Kidney (tissue), 14 donors: ENCODE data around the gene COX6A2. TPM values are rescaled to one million over a fixed set of nuclear protein-coding genes. Genes with fewer than 3 reads are reported as not detected.

Experiments used
- DNase-seq, 5 donors: peaks; one replicate each; pipeline ENCODE4 v3.0.0-alpha.2; 2013 to 2020
- FAIRE-seq: peaks from 2 replicates; lab custom pipeline; 2012; peaks lifted over from hg19 to GRCh38; lab: Jason Lieb, UNC
- H3K27ac ChIP-seq, 2 donors: one replicate each; pipeline ENCODE4 v1.7.0; 2013; ENCODE audit warnings: low read depth in 2 of 2, low read length in 2 of 2, inconsistent platforms in 1 of 2
- H3K27me3 ChIP-seq: one replicate; pipeline ENCODE4 v1.7.1; 2013; ENCODE audit warnings: low read length, inconsistent platforms; ENCODE audit not compliant: control insufficient read depth, insufficient read depth
- H3K36me3 ChIP-seq, 3 donors: one replicate each; pipeline versions ENCODE4 v1.7.0 to v1.7.1; 2013; ENCODE audit warnings: low read length in 3 of 3, control low read depth in 1 of 3, inconsistent platforms in 1 of 3; ENCODE audit not compliant: insufficient read depth in 3 of 3, control insufficient read depth in 2 of 3
- H3K4me1 ChIP-seq, 3 donors: one replicate each; pipeline versions ENCODE4 v1.7.0 to v1.7.1; 2013; ENCODE audit warnings: low read length in 3 of 3, inconsistent platforms in 1 of 3, low read depth in 1 of 3; ENCODE audit not compliant: control insufficient read depth in 2 of 3, insufficient read depth in 2 of 3
- H3K4me3 ChIP-seq, 3 donors: one replicate each; pipeline versions ENCODE4 v1.7.0 to v1.8.1; 2013; ENCODE audit warnings: low read length in 3 of 3, control low read depth in 1 of 3, inconsistent platforms in 1 of 3
- H3K9ac ChIP-seq, 3 donors: one replicate each; pipeline versions ENCODE4 v1.7.0 to v1.7.1; 2013; ENCODE audit warnings: low read length in 3 of 3, control low read depth in 1 of 3, inconsistent platforms in 1 of 3
- H3K9me3 ChIP-seq, 3 donors: one replicate each; pipeline versions ENCODE4 v1.7.0 to v1.7.1; 2013; ENCODE audit warnings: low read length in 3 of 3, control low read depth in 1 of 3, inconsistent platforms in 1 of 3; ENCODE audit not compliant: control insufficient read depth in 2 of 3, insufficient read depth in 1 of 3
- intact Hi-C: fragments of 100-400 bp; cut with DNase I; formaldehyde crosslinking; loops from one replicate; pipeline ENCODE4 v1.11.1; 2022
- polyA plus RNA-seq: library from polyadenylated mRNA; stranded (reverse); fragments of 350-450 nt; fragmentation: Illumina TruSeq; extraction: RNeasy Lipid Tissue Mini Kit (QIAGEN cat#74804); gene quantifications from one replicate; pipeline ENCODE4 v1.2.3, GENCODE V29; 2014; ENCODE audit warnings: low read depth, low replicate concordance; ENCODE audit not compliant: insufficient read depth
- total RNA-seq: library from RNA; stranded (reverse); fragmentation: NEBNext Ultra II Directional; extraction: Animal tissue kit (Norgen Biotek cat#: 25700); gene quantifications from one replicate; pipeline ENCODE4 v1.2.1, GENCODE V29; 2021
- TF ChIP-seq, protein P1 (sequence below): IDR thresholded peaks from 3 replicates; pipeline ENCODE4 v1.5.1; 2012; ENCODE audit warnings: mild to moderate bottlenecking, moderate library complexity, borderline replicate concordance; ENCODE audit not compliant: insufficient read depth; ENCODE audit errors: extremely low read depth
- donor health status: control.
- donor health status: control.
- donor health status: control.
- donor health status: control.
- donor health status: control.
- donor health status: DM: yes; HTN: yes; CAD: no.
- donor health status: Normal renal cell carcinoma (clear cell type).

COX6A2 gene
- total and polyA plus RNA-seq, 2 donors from 2014 or later: 5.5 TPM; not detected in 1

DNA sequence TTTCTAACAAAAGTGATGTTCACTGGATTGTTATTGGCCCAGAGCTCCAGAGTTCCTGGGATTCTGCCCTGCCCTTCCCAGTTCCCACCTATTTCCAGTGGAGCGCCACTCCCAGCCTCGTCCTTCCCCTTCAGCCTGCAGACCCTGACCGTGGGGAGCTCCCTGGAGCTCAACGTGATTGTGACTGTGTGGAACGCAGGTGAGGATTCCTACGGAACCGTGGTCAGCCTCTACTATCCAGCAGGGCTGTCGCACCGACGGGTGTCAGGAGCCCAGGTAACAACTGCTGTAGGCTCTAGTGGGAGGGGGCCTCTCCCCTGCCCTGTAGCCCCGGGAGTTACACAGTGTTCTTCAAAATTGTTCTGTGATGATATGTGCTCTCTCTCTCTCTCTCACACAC lies 11.8 kb downstream of the COX6A2 start:
- Histone ChIP-seq H3K4me1 (no peaks in the 10 kb centered on the region), H3K9me3 (no peaks in the 10 kb centered on the region), H3K27ac (no peak overlapping the region), H3K36me3 (no peaks in the 10 kb centered on the region), H3K9ac (no peak overlapping the region), H3K4me3 (no peak overlapping the region), H3K27me3 (no peaks in the 10 kb centered on the region)
- TF ChIP-seq, protein P1, sequence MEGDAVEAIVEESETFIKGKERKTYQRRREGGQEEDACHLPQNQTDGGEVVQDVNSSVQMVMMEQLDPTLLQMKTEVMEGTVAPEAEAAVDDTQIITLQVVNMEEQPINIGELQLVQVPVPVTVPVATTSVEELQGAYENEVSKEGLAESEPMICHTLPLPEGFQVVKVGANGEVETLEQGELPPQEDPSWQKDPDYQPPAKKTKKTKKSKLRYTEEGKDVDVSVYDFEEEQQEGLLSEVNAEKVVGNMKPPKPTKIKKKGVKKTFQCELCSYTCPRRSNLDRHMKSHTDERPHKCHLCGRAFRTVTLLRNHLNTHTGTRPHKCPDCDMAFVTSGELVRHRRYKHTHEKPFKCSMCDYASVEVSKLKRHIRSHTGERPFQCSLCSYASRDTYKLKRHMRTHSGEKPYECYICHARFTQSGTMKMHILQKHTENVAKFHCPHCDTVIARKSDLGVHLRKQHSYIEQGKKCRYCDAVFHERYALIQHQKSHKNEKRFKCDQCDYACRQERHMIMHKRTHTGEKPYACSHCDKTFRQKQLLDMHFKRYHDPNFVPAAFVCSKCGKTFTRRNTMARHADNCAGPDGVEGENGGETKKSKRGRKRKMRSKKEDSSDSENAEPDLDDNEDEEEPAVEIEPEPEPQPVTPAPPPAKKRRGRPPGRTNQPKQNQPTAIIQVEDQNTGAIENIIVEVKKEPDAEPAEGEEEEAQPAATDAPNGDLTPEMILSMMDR: no peak
- FAIRE-seq (no peak), DNase-seq (peak in 1 of 5 donors; percentile 30)
- intact Hi-C loops: no loop called here

DNA sequence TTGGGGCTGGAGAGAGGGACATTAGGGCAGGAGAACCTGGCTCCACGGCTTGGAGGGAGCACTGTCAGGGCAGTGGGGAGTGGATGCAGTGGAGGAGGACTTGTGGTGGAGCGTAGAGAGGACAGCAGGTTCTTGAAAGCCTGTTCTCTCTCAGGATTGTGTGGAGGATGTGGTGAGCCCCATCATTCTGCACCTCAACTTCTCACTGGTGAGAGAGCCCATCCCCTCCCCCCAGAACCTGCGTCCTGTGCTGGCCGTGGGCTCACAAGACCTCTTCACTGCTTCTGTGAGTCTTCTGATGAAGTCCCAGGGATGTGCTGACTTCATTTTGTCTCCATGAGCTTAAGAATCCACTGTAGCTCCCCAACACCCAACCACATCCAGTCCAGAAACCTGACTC lies 13.5 kb downstream of the COX6A2 start:
- TF ChIP-seq, protein P1: no peak
- no peak overlapping the region for H3K4me3 ChIP-seq
- no peak for DNase-seq
- intact Hi-C loops: no loop called here
- no peak overlapping the region for H3K9ac ChIP-seq
- no peaks in the 10 kb centered on the region for H3K36me3 ChIP-seq
- H3K4me1 ChIP-seq: no peaks in the 10 kb centered on the region
- H3K27me3 ChIP-seq: no peaks in the 10 kb centered on the region
- no peaks in the 10 kb centered on the region for H3K9me3 ChIP-seq
- no peak overlapping the region for H3K27ac ChIP-seq
- FAIRE-seq: no peak

DNA sequence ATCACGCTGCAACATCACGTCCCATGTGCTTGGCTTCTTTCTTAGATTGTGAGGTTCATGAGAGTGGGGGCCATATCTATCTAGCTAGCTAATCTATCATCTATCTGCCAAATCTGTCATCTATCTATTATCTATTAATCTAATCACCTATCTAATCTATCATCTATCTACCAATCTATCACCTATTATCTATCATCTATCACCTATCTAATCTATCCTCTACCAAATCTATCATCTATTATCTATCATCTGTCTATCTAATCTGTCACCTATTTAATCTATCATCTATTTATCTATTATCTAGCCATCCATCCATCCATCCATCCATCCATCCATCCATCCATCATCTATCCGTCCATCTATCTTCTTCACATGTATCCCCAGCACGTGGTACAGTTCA lies 14.2 kb downstream of the COX6A2 start:
- no peak overlapping the region for H3K4me3 ChIP-seq
- TF ChIP-seq, protein P1: no peak

DNA sequence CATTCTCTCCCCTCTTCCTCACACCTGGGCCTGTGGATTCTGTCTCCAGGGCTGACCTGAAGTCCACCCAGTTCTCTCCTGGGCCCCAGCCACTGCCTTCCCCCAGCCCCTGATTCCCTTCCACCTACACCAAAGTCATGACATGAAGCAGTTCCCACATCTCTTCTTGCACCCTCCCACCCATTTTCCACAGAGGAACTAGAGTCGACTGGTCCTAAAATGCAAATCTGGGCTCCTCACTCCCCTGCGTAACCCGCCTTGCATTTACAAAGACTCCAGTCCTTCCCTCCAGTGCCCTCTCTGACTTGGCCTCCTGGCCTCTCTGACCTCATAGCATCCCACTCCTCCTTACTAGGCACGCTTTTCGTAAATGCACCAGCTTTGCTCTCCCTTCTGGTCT lies 14.8 kb downstream of the COX6A2 start:
- Histone ChIP-seq H3K9ac (no peak overlapping the region), H3K4me3 (no peak overlapping the region), H3K9me3 (no peaks in the 10 kb centered on the region), H3K27me3 (no peaks in the 10 kb centered on the region), H3K4me1 (no peaks in the 10 kb centered on the region), H3K36me3 (no peaks in the 10 kb centered on the region), H3K27ac (no peak overlapping the region)
- intact Hi-C loops: no loop called here
- TF ChIP-seq, protein P1: no peak
- DNase-seq (no peak), FAIRE-seq (no peak)

More for the DNA sequence above, 14.2 kb downstream of the COX6A2 start:
- Histone ChIP-seq H3K27me3 (no peaks in the 10 kb centered on the region), H3K9me3 (no peaks in the 10 kb centered on the region), H3K36me3 (no peaks in the 10 kb centered on the region), H3K4me1 (no peaks in the 10 kb centered on the region), H3K27ac (no peak overlapping the region), H3K9ac (no peak overlapping the region)
- DNase-seq (no peak), FAIRE-seq (no peak)
- intact Hi-C loops: no loop called here
